NK-92 (cell line): ENCODE data around the gene CNGB1.
"Not testable (repeated sequence)": the region's sequence is repeated elsewhere in the genome, so short reads cannot be mapped to it uniquely, and the experiment has no call there.

ENCODE experiments used
- DNase-seq: peaks from one replicate; lab custom pipeline; 2025; ENCODE audit not compliant: unreplicated experiment; lab: John Stamatoyannopoulos, UW

The CNGB1 gene

GRCh38 chr16:57938484-57938883, 32.4 kb downstream of the CNGB1 start:
- DNase-seq = no peak

- no peak for DNase-seq
Observed at GRCh38 chr16:57937861-57938260, 33.1 kb downstream of the CNGB1 start.

GRCh38 chr16:57935904-57936303, 35.0 kb downstream of the CNGB1 start:
- DNase-seq = no peak

- no peak for DNase-seq
Observed at GRCh38 chr16:57930533-57930932, 40.4 kb downstream of the CNGB1 start.

GRCh38 chr16:57929250-57929649, 41.7 kb downstream of the CNGB1 start:
- no peak for DNase-seq

GRCh38 chr16:57926041-57926440, 44.9 kb downstream of the CNGB1 start:
- no peak for DNase-seq

- no peak for DNase-seq
Observed at GRCh38 chr16:57925310-57925709, 45.6 kb downstream of the CNGB1 start.

GRCh38 chr16:57924514-57924913, 46.4 kb downstream of the CNGB1 start:
- no peak for DNase-seq

GRCh38 chr16:57923841-57924240, 47.1 kb downstream of the CNGB1 start:
- DNase-seq = no peak

GRCh38 chr16:57923418-57923817, 47.5 kb downstream of the CNGB1 start:
- DNase-seq = no peak

- no peak for DNase-seq
Observed at GRCh38 chr16:57920880-57921229, 50.1 kb downstream of the CNGB1 start.

- DNase-seq = no peak
Observed at GRCh38 chr16:57920215-57920879, 50.6 kb downstream of the CNGB1 start.

- DNase-seq = no peak
Observed at GRCh38 chr16:57918994-57919393, 51.9 kb downstream of the CNGB1 start.

GRCh38 chr16:57918444-57918843, 52.5 kb downstream of the CNGB1 start:
- no peak for DNase-seq

GRCh38 chr16:57917929-57918328, 53.0 kb downstream of the CNGB1 start:
- not testable (repeated sequence) for DNase-seq

- not testable (repeated sequence) for DNase-seq
Observed at GRCh38 chr16:57917489-57917888, 53.4 kb downstream of the CNGB1 start.

- no peak for DNase-seq
Observed at GRCh38 chr16:57916735-57917438, 54.0 kb downstream of the CNGB1 start.

GRCh38 chr16:57915811-57916488, 55.0 kb downstream of the CNGB1 start:
- no peak for DNase-seq

- DNase-seq = no peak
Observed at GRCh38 chr16:57915267-57915666, 55.7 kb downstream of the CNGB1 start.

GRCh38 chr16:57914244-57915173, 56.4 kb downstream of the CNGB1 start:
- DNase-seq = no peak
